HCT116 (cell line): Measurements from ENCODE around the gene SOCS3. TPM values are rescaled to one million over a fixed set of nuclear protein-coding genes. Genes with fewer than 3 reads are reported as not detected.

Experiments
- ATAC-seq: fragments of 200-7000 bp; cut with Tn5 transposase; 2 replicates; pipeline ENCODE4 v1.9.1; 2020; ENCODE audit warnings: mild to moderate bottlenecking, moderate library complexity
- BruUV-seq: library from RNA; stranded (reverse); fragments of 400-500 nt; replicated peaks from 2 replicates; lab custom pipeline; 2021; lab: Mats Ljungman, UMichigan
- CTCF ChIA-PET: fragments of 300-600 bp; sonication (Branson Sonifier 250); formaldehyde crosslinking; loops from one replicate; lab custom pipeline; 2021; ENCODE audit warnings: antibody characterized with exemption; lab: Charles Lee
- POLR2A ChIA-PET: fragments of 300-600, 350-600 bp; sonication (Branson Sonifier 250); formaldehyde crosslinking; loops from one replicate; lab custom pipeline; 2021; ENCODE audit warnings: antibody characterized with exemption; lab: Charles Lee
- RAD21 ChIA-PET, 2 experiments: fragments of 300-600 bp; sonication (Branson Sonifier 250); formaldehyde crosslinking; loops; one replicate each; lab custom pipeline; 2023; ENCODE audit warnings: low total read pairs in 2 of 2; ENCODE audit not compliant: uncharacterized antibody in 2 of 2, unreplicated experiment in 2 of 2, low non-redundant PET in 1 of 2; lab: Charles Lee
- DNase-seq: peaks from one replicate; pipeline ENCODE4 v3.0.0-alpha.2; 2010; ENCODE audit warnings: low read depth, low spot score
- H2AFZ ChIP-seq: fragments of 200-600 bp; shearing (Covaris generic), sonication (generic); 2 replicates; pipeline ENCODE4 v1.6.1; 2017; ENCODE audit warnings: low read depth, mixed run types, mixed read lengths, antibody characterized with exemption, low read length; ENCODE audit not compliant: poor library complexity, severe bottlenecking
- H3K27ac ChIP-seq: 2 replicates; pipeline ENCODE4 v1.5.1; 2012; ENCODE audit warnings: low read depth, low read length
- H3K27me3 ChIP-seq: fragments of 200-600 bp; sonication (generic); 2 replicates; pipeline ENCODE4 v1.6.1; 2016; ENCODE audit warnings: mixed run types, low read length, mixed read lengths; ENCODE audit not compliant: insufficient read depth
- H3K36me3 ChIP-seq, 2 experiments: fragments of 200-500 bp in 1 of 2; fragments of 200-600 bp in 1 of 2; sonication (Bioruptor generic) in 1 of 2; sonication (generic) in 1 of 2; 2 replicates each; pipeline versions ENCODE4 v1.5.1 to v1.6.1; 2014 to 2016; ENCODE audit warnings: low read length in 2 of 2, inconsistent platforms in 1 of 2, mixed read lengths in 1 of 2, mixed run types in 1 of 2; ENCODE audit not compliant: insufficient read depth in 2 of 2, control insufficient read depth in 1 of 2
- H3K4me1 ChIP-seq, 2 experiments: fragments of 200-600 bp in 1 of 2; sonication (generic) in 1 of 2; 2 replicates each; pipeline versions ENCODE4 v1.5.1 to v1.6.1; 2012 to 2017; ENCODE audit warnings: low read length in 2 of 2, inconsistent platforms in 1 of 2, mild to moderate bottlenecking in 1 of 2, mixed read lengths in 1 of 2, mixed run types in 1 of 2, moderate library complexity in 1 of 2; ENCODE audit not compliant: insufficient read depth in 2 of 2, control insufficient read depth in 1 of 2
- H3K4me2 ChIP-seq: fragments of 200-600 bp; sonication (generic); 2 replicates; pipeline ENCODE4 v1.6.1; 2017; ENCODE audit warnings: mixed run types, low read length, mixed read lengths
- H3K4me3 ChIP-seq, 2 experiments: fragments of 200-600 bp in 1 of 2; sonication (generic) in 1 of 2; replicated peaks in 1 of 2; 2 replicates each; pipeline ENCODE4 v1.5.1; 2011 to 2016; ENCODE audit warnings: low read length in 2 of 2, control low read depth in 1 of 2, low read depth in 1 of 2, mild to moderate bottlenecking in 1 of 2, mixed read lengths in 1 of 2, mixed run types in 1 of 2
- H3K79me2 ChIP-seq: fragments of 200-600 bp; sonication (generic); 2 replicates; pipeline ENCODE4 v1.6.1; 2017; ENCODE audit warnings: mild to moderate bottlenecking, mixed run types, low read length, moderate library complexity, mixed read lengths; ENCODE audit not compliant: insufficient read depth
- H3K9ac ChIP-seq: fragments of 200-600 bp; sonication (generic); 2 replicates; pipeline ENCODE4 v1.6.1; 2016; ENCODE audit warnings: low read length, mixed read lengths
- H3K9me2 ChIP-seq: fragments of 200-600 bp; sonication (generic), shearing (Covaris generic); 2 replicates; pipeline ENCODE4 v1.6.1; 2017; ENCODE audit warnings: mixed run types, mild to moderate bottlenecking, moderate library complexity; ENCODE audit not compliant: insufficient read depth
- H3K9me3 ChIP-seq, 2 experiments: fragments of 200-500 bp in 1 of 2; fragments of 200-600 bp in 1 of 2; sonication (Bioruptor generic) in 1 of 2; sonication (generic) in 1 of 2; 2 replicates each; pipeline ENCODE4 v1.6.1; 2014 to 2017; ENCODE audit warnings: low read length in 2 of 2, mixed read lengths in 2 of 2, inconsistent platforms in 1 of 2, low read depth in 1 of 2, mild to moderate bottlenecking in 1 of 2, mixed run types in 1 of 2, moderate library complexity in 1 of 2; ENCODE audit not compliant: control insufficient read depth in 1 of 2, insufficient read depth in 1 of 2
- H4K20me1 ChIP-seq: fragments of 200-600 bp; sonication (generic), shearing (Covaris generic); 2 replicates; pipeline ENCODE4 v1.6.1; 2017; ENCODE audit warnings: mixed run types, mild to moderate bottlenecking, moderate library complexity; ENCODE audit not compliant: insufficient read depth
- ATF3 ChIP-seq: IDR thresholded peaks from 2 replicates; pipeline ENCODE4 v1.6.1; 2012
- CBX3 ChIP-seq: IDR thresholded peaks from 2 replicates; pipeline ENCODE4 v1.6.1; 2012; ENCODE audit warnings: low read depth
- CEBPB ChIP-seq: IDR thresholded peaks from 2 replicates; pipeline ENCODE4 v1.6.1; 2012; ENCODE audit warnings: low read depth
- EGR1 ChIP-seq: IDR thresholded peaks from 2 replicates; pipeline ENCODE4 v1.6.1; 2012; ENCODE audit warnings: low read depth
- ELF1 ChIP-seq: IDR thresholded peaks from 2 replicates; pipeline ENCODE4 v1.6.1; 2012; ENCODE audit warnings: low read depth, borderline replicate concordance
- EZH2 ChIP-seq: fragments of 200-600 bp; sonication (generic); IDR thresholded peaks from 2 replicates; pipeline ENCODE4 v1.6.1; 2017; ENCODE audit warnings: antibody characterized with exemption, mixed run types
- EZH2phosphoT487 ChIP-seq: fragments of 200-600 bp; IDR thresholded peaks from 2 replicates; pipeline ENCODE4 v1.6.1; 2018; ENCODE audit warnings: antibody characterized with exemption, borderline replicate concordance
- FOSL1 ChIP-seq: IDR thresholded peaks from 2 replicates; pipeline ENCODE4 v1.6.1; 2012; ENCODE audit warnings: low read depth
- POLR2A ChIP-seq: IDR thresholded peaks from 2 replicates; pipeline ENCODE4 v1.7.0; 2011; ENCODE audit warnings: borderline replicate concordance; ENCODE audit not compliant: insufficient read depth, insufficient read length; ENCODE audit errors: extremely low read depth
- SIN3A ChIP-seq: IDR thresholded peaks from 2 replicates; pipeline ENCODE4 v1.6.1; 2012; ENCODE audit warnings: low read depth
- SRF ChIP-seq: IDR thresholded peaks from 2 replicates; pipeline ENCODE4 v1.6.1; 2012; ENCODE audit warnings: low read depth
- TCF7L2 ChIP-seq: IDR thresholded peaks from 2 replicates; pipeline ENCODE4 v1.7.0; 2011; ENCODE audit warnings: borderline replicate concordance, inconsistent platforms; ENCODE audit not compliant: insufficient read depth, insufficient read length; ENCODE audit errors: extremely low read depth
- YY1 ChIP-seq: IDR thresholded peaks from 2 replicates; pipeline ENCODE4 v1.6.1; 2011; ENCODE audit warnings: low read length, low read depth, moderate library complexity, mild to moderate bottlenecking; ENCODE audit not compliant: insufficient replicate concordance; ENCODE audit errors: extremely low read depth
- ZBTB33 ChIP-seq: IDR thresholded peaks from 2 replicates; pipeline ENCODE4 v1.6.1; 2011; ENCODE audit warnings: mild to moderate bottlenecking, low read length, moderate library complexity; ENCODE audit not compliant: insufficient replicate concordance; ENCODE audit errors: extremely low read depth
- ZNF274 ChIP-seq: fragments of 200-500 bp; sonication (Bioruptor generic); IDR thresholded peaks from 2 replicates; pipeline ENCODE4 v1.6.1; 2014; ENCODE audit warnings: mild to moderate bottlenecking, low read depth, low read length, inconsistent platforms
- intact Hi-C: fragments of 100-400 bp; cut with micrococcal nuclease; formaldehyde crosslinking; loops from 2 replicates; pipeline ENCODE4 v1.10.0; 2022
- total RNA-seq: library from RNA; stranded (reverse); gene quantifications from one replicate; pipeline ENCODE4 v1.2.1, GENCODE V29; 2021; ENCODE audit not compliant: unreplicated experiment
- TF ChIP-seq, protein P1 (sequence below): IDR thresholded peaks from 2 replicates; pipeline ENCODE4 v1.6.1; 2012; ENCODE audit warnings: low read depth
- TF ChIP-seq, protein P2 (sequence below), 3 experiments: fragments of 200-600 bp in 1 of 3; sonication (generic) in 1 of 3; IDR thresholded peaks in 2 of 3; conservative IDR thresholded peaks in 1 of 3; 2 replicates each; pipeline ENCODE4 v1.5.1; 2012 to 2017; ENCODE audit warnings: low read depth in 2 of 3, low read length in 2 of 3, antibody characterized with exemption in 1 of 3, borderline replicate concordance in 1 of 3, control low read depth in 1 of 3, mild to moderate bottlenecking in 1 of 3, mixed read lengths in 1 of 3, mixed run types in 1 of 3, moderate library complexity in 1 of 3; ENCODE audit not compliant: insufficient read depth in 1 of 3

Gene SOCS3
- total RNA-seq, 1 experiment from 2014 or later: 26.7 TPM

- Histone ChIP-seq H3K4me2 (peak overlapping the region; percentile 70), H3K79me2 (no peaks in the 10 kb centered on the region), H3K4me3 (peak overlapping the region; percentile 11 to 15; a peak in 3 of 4 replicates), H2AFZ (no peak overlapping the region), H3K9me3 (no peaks in the 10 kb centered on the region), H3K9ac (peak overlapping the region; percentile 53), H3K27ac (peak overlapping the region; percentile 85), H3K4me1 (peaks cover 63 to 86% of the 10 kb centered on the region in 2 experiments), H4K20me1 (no peaks in the 10 kb centered on the region), H3K36me3 (no peaks in the 10 kb centered on the region), H3K9me2 (no peaks in the 10 kb centered on the region), H3K27me3 (no peaks in the 10 kb centered on the region)
- peak; percentile 76 for DNase-seq
- no TSS peak for BruUV-seq
- intact Hi-C loops: no loop called here
- RAD21 ChIA-PET: interaction anchor here in 1 of 2 experiments (0.7 to 1.3 kb wide), 4 partner anchors 9 to 78 kb away, joined by 3 to 5 read pairs (median 4); no protein-coding TSS in a partner anchor
- POLR2A ChIA-PET: interaction anchor here (0.8 to 2.2 kb wide), 7 partner anchors 8 to 31 kb away, joined by 3 to 19 read pairs (median 4); partner anchors contain the start of gene SOCS3
- CTCF ChIA-PET: interaction anchor here (0.5 to 1.7 kb wide), 7 partner anchors 12 to 123 kb away, joined by 3 to 7 read pairs (median 4); no protein-coding TSS in a partner anchor
- ATAC-seq: peak; percentile 72
- TF ChIP-seq, protein P1, sequence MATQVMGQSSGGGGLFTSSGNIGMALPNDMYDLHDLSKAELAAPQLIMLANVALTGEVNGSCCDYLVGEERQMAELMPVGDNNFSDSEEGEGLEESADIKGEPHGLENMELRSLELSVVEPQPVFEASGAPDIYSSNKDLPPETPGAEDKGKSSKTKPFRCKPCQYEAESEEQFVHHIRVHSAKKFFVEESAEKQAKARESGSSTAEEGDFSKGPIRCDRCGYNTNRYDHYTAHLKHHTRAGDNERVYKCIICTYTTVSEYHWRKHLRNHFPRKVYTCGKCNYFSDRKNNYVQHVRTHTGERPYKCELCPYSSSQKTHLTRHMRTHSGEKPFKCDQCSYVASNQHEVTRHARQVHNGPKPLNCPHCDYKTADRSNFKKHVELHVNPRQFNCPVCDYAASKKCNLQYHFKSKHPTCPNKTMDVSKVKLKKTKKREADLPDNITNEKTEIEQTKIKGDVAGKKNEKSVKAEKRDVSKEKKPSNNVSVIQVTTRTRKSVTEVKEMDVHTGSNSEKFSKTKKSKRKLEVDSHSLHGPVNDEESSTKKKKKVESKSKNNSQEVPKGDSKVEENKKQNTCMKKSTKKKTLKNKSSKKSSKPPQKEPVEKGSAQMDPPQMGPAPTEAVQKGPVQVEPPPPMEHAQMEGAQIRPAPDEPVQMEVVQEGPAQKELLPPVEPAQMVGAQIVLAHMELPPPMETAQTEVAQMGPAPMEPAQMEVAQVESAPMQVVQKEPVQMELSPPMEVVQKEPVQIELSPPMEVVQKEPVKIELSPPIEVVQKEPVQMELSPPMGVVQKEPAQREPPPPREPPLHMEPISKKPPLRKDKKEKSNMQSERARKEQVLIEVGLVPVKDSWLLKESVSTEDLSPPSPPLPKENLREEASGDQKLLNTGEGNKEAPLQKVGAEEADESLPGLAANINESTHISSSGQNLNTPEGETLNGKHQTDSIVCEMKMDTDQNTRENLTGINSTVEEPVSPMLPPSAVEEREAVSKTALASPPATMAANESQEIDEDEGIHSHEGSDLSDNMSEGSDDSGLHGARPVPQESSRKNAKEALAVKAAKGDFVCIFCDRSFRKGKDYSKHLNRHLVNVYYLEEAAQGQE: no peak
- TF ChIP-seq CBX3 (peak; percentile 65; the same call in 1 of the 2 replicates), ZBTB33 (peak; percentile 52), YY1 (peak; percentile 81), SRF (no peak), FOSL1 (peak; percentile 99), SIN3A (no peak), CEBPB (no peak), ELF1 (no peak), TCF7L2 (no peak), ATF3 (no peak), EGR1 (no peak), EZH2 (no peak), ZNF274 (no peak), POLR2A (no peak), EZH2phosphoT487 (no peak)
- TF ChIP-seq, protein P2, sequence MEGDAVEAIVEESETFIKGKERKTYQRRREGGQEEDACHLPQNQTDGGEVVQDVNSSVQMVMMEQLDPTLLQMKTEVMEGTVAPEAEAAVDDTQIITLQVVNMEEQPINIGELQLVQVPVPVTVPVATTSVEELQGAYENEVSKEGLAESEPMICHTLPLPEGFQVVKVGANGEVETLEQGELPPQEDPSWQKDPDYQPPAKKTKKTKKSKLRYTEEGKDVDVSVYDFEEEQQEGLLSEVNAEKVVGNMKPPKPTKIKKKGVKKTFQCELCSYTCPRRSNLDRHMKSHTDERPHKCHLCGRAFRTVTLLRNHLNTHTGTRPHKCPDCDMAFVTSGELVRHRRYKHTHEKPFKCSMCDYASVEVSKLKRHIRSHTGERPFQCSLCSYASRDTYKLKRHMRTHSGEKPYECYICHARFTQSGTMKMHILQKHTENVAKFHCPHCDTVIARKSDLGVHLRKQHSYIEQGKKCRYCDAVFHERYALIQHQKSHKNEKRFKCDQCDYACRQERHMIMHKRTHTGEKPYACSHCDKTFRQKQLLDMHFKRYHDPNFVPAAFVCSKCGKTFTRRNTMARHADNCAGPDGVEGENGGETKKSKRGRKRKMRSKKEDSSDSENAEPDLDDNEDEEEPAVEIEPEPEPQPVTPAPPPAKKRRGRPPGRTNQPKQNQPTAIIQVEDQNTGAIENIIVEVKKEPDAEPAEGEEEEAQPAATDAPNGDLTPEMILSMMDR (IDR thresholded peaks at IDR 0.05 in 2 of 3, conservative IDR thresholded peaks at IDR 0.05 in 1 of 3; ENCODE audit: borderline replicate concordance in 1 of 3, insufficient read depth in 1 of 3, low read depth in 2 of 3, low read length in 2 of 3): no peak; a peak in 1 of 6 replicates
Observed at GRCh38 chr17:78329263-78330059, 30.4 kb downstream of the SOCS3 start.
